DOHH2 (cell line): Measurements from ENCODE around the gene CUL3.

Experiments used
- H3F3A ChIP-seq: fragments of 200-600 bp; sonication (generic), shearing (Covaris generic); 2 replicates; pipeline ENCODE4 v1.6.0; 2016; ENCODE audit warnings: antibody characterized with exemption, mild to moderate bottlenecking; ENCODE audit not compliant: control insufficient read depth, insufficient read depth
- H3K27ac ChIP-seq: fragments of 200-600 bp; sonication (generic); 2 replicates; pipeline ENCODE4 v1.5.1; 2014; ENCODE audit warnings: low read depth, mild to moderate bottlenecking, low read length, moderate library complexity
- H3K27me3 ChIP-seq: fragments of 200-600 bp; sonication (generic); 2 replicates; pipeline ENCODE4 v1.6.1; 2014; ENCODE audit warnings: mild to moderate bottlenecking, low read length, mixed read lengths; ENCODE audit not compliant: control insufficient read depth
- H3K36me3 ChIP-seq: fragments of 200-600 bp; sonication (generic); 2 replicates; pipeline ENCODE4 v1.6.1; 2014; ENCODE audit warnings: mild to moderate bottlenecking, low read length, moderate library complexity, mixed read lengths; ENCODE audit not compliant: control insufficient read depth
- H3K4me1 ChIP-seq: fragments of 200-600 bp; sonication (generic); 2 replicates; pipeline ENCODE4 v1.6.1; 2014; ENCODE audit warnings: mild to moderate bottlenecking, low read length, mixed read lengths; ENCODE audit not compliant: control insufficient read depth
- H3K4me2 ChIP-seq: fragments of 200-600 bp; sonication (generic); 2 replicates; pipeline ENCODE4 v1.6.0; 2014; ENCODE audit warnings: mild to moderate bottlenecking, low read length, moderate library complexity
- H3K4me3 ChIP-seq: fragments of 200-600 bp; sonication (generic); 2 replicates; pipeline ENCODE4 v1.5.1; 2014; ENCODE audit warnings: mild to moderate bottlenecking, low read length, mixed read lengths
- H3K79me2 ChIP-seq: fragments of 200-600 bp; sonication (generic); 2 replicates; pipeline ENCODE4 v1.6.1; 2014; ENCODE audit warnings: mild to moderate bottlenecking, low read length, mixed read lengths; ENCODE audit not compliant: control insufficient read depth
- H3K9me2 ChIP-seq: fragments of 200-600 bp; sonication (generic); replicated peaks from 2 replicates; pipeline ENCODE4 v1.6.1; 2014; ENCODE audit warnings: mild to moderate bottlenecking, low read length, mixed read lengths; ENCODE audit not compliant: control insufficient read depth
- H3K9me3 ChIP-seq: fragments of 200-600 bp; sonication (generic); 2 replicates; pipeline ENCODE4 v1.6.1; 2014; ENCODE audit warnings: antibody characterized with exemption, low read length, mixed read lengths; ENCODE audit not compliant: control insufficient read depth, insufficient read depth
- H4K20me1 ChIP-seq: fragments of 200-600 bp; sonication (generic); 2 replicates; pipeline ENCODE4 v1.6.0; 2014; ENCODE audit warnings: low read depth, mild to moderate bottlenecking, antibody characterized with exemption, low read length, moderate library complexity; ENCODE audit not compliant: control insufficient read depth, insufficient read depth
- CTCF ChIP-seq: fragments of 200-600 bp; sonication (generic); IDR thresholded peaks from one replicate; pipeline ENCODE4 v1.5.1; 2014; ENCODE audit warnings: antibody characterized with exemption, mild to moderate bottlenecking, low read depth, low read length; ENCODE audit not compliant: poor library complexity, severe bottlenecking
- EZH2phosphoT487 ChIP-seq: fragments of 200-600 bp; sonication (generic); IDR thresholded peaks from 2 replicates; pipeline ENCODE4 v1.6.1; 2017; ENCODE audit warnings: borderline replicate concordance, mild to moderate bottlenecking, antibody characterized with exemption, low read length, moderate library complexity, mixed read lengths

The CUL3 gene

GRCh38 chr2:224585211-224586088 is at the start of gene CUL3:
TSS of gene CUL3 (minus strand) at chr2:224585363. CDS start at chr2:224585009, 354 bp downstream.
- Histone ChIP-seq H3K27ac (peak within 1 kb of the TSS; percentile 76), H3K4me3 (peak within 1 kb of the TSS; percentile 99), H3K9me2 (no peaks in the 10 kb centered on the region), H3K9me3 (no peaks in the 10 kb centered on the region), H3K36me3 (peaks cover 38% of the 10 kb centered on the region), H3K79me2 (peaks cover 59% of the 10 kb centered on the region), H3K27me3 (no peaks in the 10 kb centered on the region), H4K20me1 (peaks cover 29% of the 10 kb centered on the region), H3K4me1 (peaks cover 51% of the 10 kb centered on the region), H3F3A (peaks cover 13% of the 10 kb centered on the region; the same call in 1 of the 2 replicates), H3K4me2 (peak within 1 kb of the TSS; percentile 81)
- TF ChIP-seq CTCF = no peak
- TF ChIP-seq EZH2phosphoT487 = no peak

- no peak overlapping the region for H3K27ac ChIP-seq
- H4K20me1 ChIP-seq = no peaks in the 10 kb centered on the region
- H3K9me2 ChIP-seq = no peaks in the 10 kb centered on the region
- H3F3A ChIP-seq = no peaks in the 10 kb centered on the region
- no peaks in the 10 kb centered on the region for H3K27me3 ChIP-seq
- no peaks in the 10 kb centered on the region for H3K4me1 ChIP-seq
- no peak overlapping the region for H3K4me3 ChIP-seq
- H3K9me3 ChIP-seq = no peaks in the 10 kb centered on the region
- no peak overlapping the region for H3K4me2 ChIP-seq
- TF ChIP-seq EZH2phosphoT487 (no peak), CTCF (no peak)
- no peaks in the 10 kb centered on the region for H3K79me2 ChIP-seq
- no peaks in the 10 kb centered on the region for H3K36me3 ChIP-seq
These were observed 45.7 kb upstream of the CUL3 start for GRCh38 chr2:224630659-224631550.

- H3K4me2 ChIP-seq = no peak overlapping the region
These were observed 43.3 kb upstream of the CUL3 start for GRCh38 chr2:224628416-224628815.

More at GRCh38 chr2:224628416-224628815, 43.3 kb upstream of the CUL3 start:
- H4K20me1 ChIP-seq = no peaks in the 10 kb centered on the region
- TF ChIP-seq EZH2phosphoT487 (no peak), CTCF (no peak)
- no peaks in the 10 kb centered on the region for H3K79me2 ChIP-seq
- H3K9me3 ChIP-seq = no peaks in the 10 kb centered on the region
- no peaks in the 10 kb centered on the region for H3K27me3 ChIP-seq
- no peaks in the 10 kb centered on the region for H3F3A ChIP-seq
- H3K36me3 ChIP-seq = no peaks in the 10 kb centered on the region
- H3K27ac ChIP-seq = no peak overlapping the region
- H3K4me1 ChIP-seq = no peaks in the 10 kb centered on the region
- no peak overlapping the region for H3K4me3 ChIP-seq
- no peaks in the 10 kb centered on the region for H3K9me2 ChIP-seq
